Peyer's patch (tissue), 4 donors: ENCODE results near the gene MAP1B.

Experiments used
- CTCF ChIP-seq, 6 experiments: fragments of 450-650 bp in 4 of 6; fragments of 200-600 bp in 2 of 6; sonication (generic) in 1 of 6; IDR thresholded peaks; one replicate each; pipeline ENCODE4 v1.5.1; 2017 to 2019; ENCODE audit warnings: antibody characterized with exemption in 6 of 6, mild to moderate bottlenecking in 3 of 6, moderate library complexity in 1 of 6
- POLR2A ChIP-seq, 2 donors: fragments of 450-650 bp; IDR thresholded peaks; one replicate each; pipeline ENCODE4 v1.5.1; 2017; ENCODE audit warnings: antibody characterized with exemption in 2 of 2, mild to moderate bottlenecking in 2 of 2, moderate library complexity in 2 of 2

- TF ChIP-seq POLR2A (IDR thresholded peaks at IDR 0.05) (no peak), CTCF (IDR thresholded peaks at IDR 0.05) (no peak)
These were observed 60.5 kb downstream of the MAP1B start for GRCh38 chr5:72167804-72168203.
